Measurements from ENCODE around the gene OLFML2A. TPM values are rescaled to one million over a fixed set of nuclear protein-coding genes. Genes with fewer than 3 reads are reported as not detected.

OLFML2A gene
- total RNA-seq, 1 experiment from 2014 or later, result 1.4 TPM

- H3K9me3 ChIP-seq (ENCODE audit: low read depth, low read length, poor library complexity, severe bottlenecking), result no peaks in the 10 kb centered on the region
- H3K4me1 ChIP-seq (ENCODE audit: insufficient read depth, low read length, poor library complexity, severe bottlenecking), result peaks cover 45% of the 10 kb centered on the region
- TF ChIP-seq EZH2 (IDR thresholded peaks at IDR 0.05; ENCODE audit: borderline replicate concordance, low read depth, low read length, poor library complexity, severe bottlenecking), result no peak
- no peak for TF ChIP-seq CTCF (conservative IDR thresholded peaks at IDR 0.05; ENCODE audit: low read depth, low read length)
- BruUV-seq (replicated peaks), result TSS peak; percentile 46
- CTCF ChIA-PET, result interaction anchor here (0.6 to 1.0 kb wide), 5 partner anchors 76 to 156 kb away, joined by 3 to 4 read pairs (median 3); no protein-coding TSS in a partner anchor
- H3K27me3 ChIP-seq (replicated peaks; ENCODE audit: insufficient read depth, low read depth, low read length, poor library complexity), result no peaks in the 10 kb centered on the region
- POLR2A ChIA-PET (ENCODE audit: low non-redundant PET), result interaction anchor here (0.5 to 0.6 kb wide), 2 partner anchors 90 to 1606 kb away, joined by 3 read pairs; no protein-coding TSS in a partner anchor
- H3K4me3 ChIP-seq (ENCODE audit: low read depth, low read length, poor library complexity, severe bottlenecking), result peak overlapping the region; percentile 67
- no peak for DNase-seq (ENCODE audit: low spot score)
- intact Hi-C loops (cut with micrococcal nuclease; ENCODE audit: unreplicated experiment), result loop anchor here (5.0 to 10.0 kb wide), 2 partner anchors 152 to 354 kb away; partner anchors contain the start of gene PSMB7
- H3K27ac ChIP-seq (ENCODE audit: low read depth, low read length, poor library complexity, severe bottlenecking), result no peak overlapping the region
- H3K36me3 ChIP-seq (ENCODE audit: insufficient read depth, low read length, poor library complexity, severe bottlenecking), result no peaks in the 10 kb centered on the region
Measured at GRCh38 chr9:124768750-124769548, 8.0 kb upstream of the OLFML2A start.

GRCh38 chr9:124769549-124770358 is 7.2 kb upstream of the OLFML2A start:
- H3K4me1 ChIP-seq (ENCODE audit: insufficient read depth, low read length, poor library complexity, severe bottlenecking), result peaks cover 39% of the 10 kb centered on the region
- intact Hi-C loops (cut with micrococcal nuclease; ENCODE audit: unreplicated experiment), result loop anchor here (5.0 to 10.0 kb wide), 3 partner anchors 152 to 373 kb away; partner anchors contain the start of genes PSMB7 and SCAI
- BruUV-seq (replicated peaks), result no TSS peak

More at GRCh38 chr9:124769549-124770358, 7.2 kb upstream of the OLFML2A start:
- TF ChIP-seq CTCF (conservative IDR thresholded peaks at IDR 0.05; ENCODE audit: low read depth, low read length) (no peak), EZH2 (IDR thresholded peaks at IDR 0.05; ENCODE audit: borderline replicate concordance, low read depth, low read length, poor library complexity, severe bottlenecking) (no peak)
- Histone ChIP-seq H3K36me3 (ENCODE audit: insufficient read depth, low read length, poor library complexity, severe bottlenecking) (no peaks in the 10 kb centered on the region), H3K4me3 (ENCODE audit: low read depth, low read length, poor library complexity, severe bottlenecking) (peak overlapping the region; percentile 67), H3K27me3 (replicated peaks; ENCODE audit: insufficient read depth, low read depth, low read length, poor library complexity) (no peaks in the 10 kb centered on the region), H3K27ac (ENCODE audit: low read depth, low read length, poor library complexity, severe bottlenecking) (peak overlapping the region; percentile 21), H3K9me3 (ENCODE audit: low read depth, low read length, poor library complexity, severe bottlenecking) (no peaks in the 10 kb centered on the region)
- DNase-seq (ENCODE audit: low spot score), result peak; percentile 58
- POLR2A ChIA-PET (ENCODE audit: low non-redundant PET), result interaction anchor here (0.5 kb wide), 1 partner anchor 1605 kb away, joined by 3 read pairs; no protein-coding TSS in a partner anchor
- CTCF ChIA-PET, result interaction anchor here (0.6 to 1.0 kb wide), 5 partner anchors 75 to 152 kb away, joined by 3 to 4 read pairs (median 3); partner anchors contain the start of gene WDR38

Data from A673 (cell line).